KMS-11 (cell line): ENCODE data around the gene TENT4B.

ENCODE experiments used
- H2AFZ ChIP-seq: fragments of 200-600 bp; sonication (generic); 2 replicates; pipeline ENCODE4 v1.6.1; 2016; ENCODE audit warnings: antibody characterized with exemption, mixed run types, low read depth
- H3K27ac ChIP-seq: fragments of 200-600 bp; sonication (generic); 2 replicates; pipeline ENCODE4 v1.6.1; 2016; ENCODE audit warnings: mild to moderate bottlenecking, mixed run types
- H3K27me3 ChIP-seq: fragments of 200-600 bp; sonication (generic); 2 replicates; pipeline ENCODE4 v1.6.1; 2017; ENCODE audit warnings: mild to moderate bottlenecking, low read depth, mixed run types, moderate library complexity; ENCODE audit not compliant: insufficient read depth
- H3K36me3 ChIP-seq: fragments of 200-600 bp; sonication (generic); 2 replicates; pipeline ENCODE4 v1.6.1; 2017; ENCODE audit warnings: mild to moderate bottlenecking, mixed run types; ENCODE audit not compliant: insufficient read depth
- H3K4me1 ChIP-seq: fragments of 200-600 bp; sonication (generic); 2 replicates; pipeline ENCODE4 v1.6.1; 2016; ENCODE audit warnings: mild to moderate bottlenecking, low read depth, mixed run types; ENCODE audit not compliant: poor library complexity, severe bottlenecking
- H3K4me2 ChIP-seq: fragments of 200-600 bp; sonication (generic); 2 replicates; pipeline ENCODE4 v1.7.0; 2016; ENCODE audit warnings: mild to moderate bottlenecking, mixed run types
- H3K4me3 ChIP-seq: fragments of 200-600 bp; sonication (generic); IDR thresholded peaks from 2 replicates; pipeline ENCODE4 v1.6.1; 2017; ENCODE audit warnings: low read depth, low read length, mixed read lengths; ENCODE audit not compliant: insufficient read depth
- H3K79me2 ChIP-seq: fragments of 200-600 bp; sonication (generic); 2 replicates; pipeline ENCODE4 v1.6.1; 2016; ENCODE audit warnings: low read depth, mixed run types; ENCODE audit not compliant: insufficient read depth
- H3K9ac ChIP-seq: fragments of 200-600 bp; sonication (generic); 2 replicates; pipeline ENCODE4 v1.6.1; 2016; ENCODE audit warnings: mild to moderate bottlenecking, mixed run types
- H4K20me1 ChIP-seq: fragments of 200-600 bp; sonication (generic); 2 replicates; pipeline ENCODE4 v1.6.1; 2016; ENCODE audit warnings: mild to moderate bottlenecking, mixed run types; ENCODE audit not compliant: insufficient read depth
- TF ChIP-seq, protein P1 (sequence below): fragments of 200-600 bp; sonication (generic); conservative IDR thresholded peaks from 2 replicates; pipeline ENCODE4 v1.6.1; 2017; ENCODE audit warnings: low read depth, mild to moderate bottlenecking, antibody characterized with exemption, low read length, moderate library complexity, mixed read lengths

Gene TENT4B

DNA sequence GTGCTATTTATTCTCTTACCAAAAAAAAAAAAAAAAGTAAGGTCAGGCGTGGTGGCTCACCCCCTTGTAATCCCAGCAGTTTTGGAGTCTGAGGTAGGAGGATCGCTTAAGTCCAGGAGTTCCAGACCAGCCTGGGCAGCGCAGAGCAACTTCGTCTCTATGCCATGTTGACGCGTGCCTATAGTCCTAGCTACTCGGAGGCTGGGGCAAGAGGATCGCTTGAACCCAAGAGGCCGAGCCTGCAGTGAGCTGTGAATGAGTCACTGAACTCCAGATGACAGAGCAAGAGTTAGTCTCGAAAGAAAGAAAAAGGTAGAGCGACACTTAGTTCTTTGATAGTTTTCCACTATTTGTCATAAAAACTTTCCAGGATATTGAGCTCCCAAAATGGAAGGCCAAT, 1.4 kb upstream of the TENT4B start:
- Histone ChIP-seq H2AFZ (peak overlapping the region; percentile 58), H3K79me2 (peaks cover 31% of the 10 kb centered on the region), H3K4me1 (peaks cover 34% of the 10 kb centered on the region), H3K27ac (peak overlapping the region; percentile 86), H4K20me1 (peaks cover 12% of the 10 kb centered on the region), H3K27me3 (no peaks in the 10 kb centered on the region), H3K4me3 (no peak overlapping the region), H3K9ac (peak overlapping the region; percentile 82), H3K4me2 (peak overlapping the region; percentile 70), H3K36me3 (no peaks in the 10 kb centered on the region)
- TF ChIP-seq, protein P1, sequence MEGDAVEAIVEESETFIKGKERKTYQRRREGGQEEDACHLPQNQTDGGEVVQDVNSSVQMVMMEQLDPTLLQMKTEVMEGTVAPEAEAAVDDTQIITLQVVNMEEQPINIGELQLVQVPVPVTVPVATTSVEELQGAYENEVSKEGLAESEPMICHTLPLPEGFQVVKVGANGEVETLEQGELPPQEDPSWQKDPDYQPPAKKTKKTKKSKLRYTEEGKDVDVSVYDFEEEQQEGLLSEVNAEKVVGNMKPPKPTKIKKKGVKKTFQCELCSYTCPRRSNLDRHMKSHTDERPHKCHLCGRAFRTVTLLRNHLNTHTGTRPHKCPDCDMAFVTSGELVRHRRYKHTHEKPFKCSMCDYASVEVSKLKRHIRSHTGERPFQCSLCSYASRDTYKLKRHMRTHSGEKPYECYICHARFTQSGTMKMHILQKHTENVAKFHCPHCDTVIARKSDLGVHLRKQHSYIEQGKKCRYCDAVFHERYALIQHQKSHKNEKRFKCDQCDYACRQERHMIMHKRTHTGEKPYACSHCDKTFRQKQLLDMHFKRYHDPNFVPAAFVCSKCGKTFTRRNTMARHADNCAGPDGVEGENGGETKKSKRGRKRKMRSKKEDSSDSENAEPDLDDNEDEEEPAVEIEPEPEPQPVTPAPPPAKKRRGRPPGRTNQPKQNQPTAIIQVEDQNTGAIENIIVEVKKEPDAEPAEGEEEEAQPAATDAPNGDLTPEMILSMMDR = no peak

DNA sequence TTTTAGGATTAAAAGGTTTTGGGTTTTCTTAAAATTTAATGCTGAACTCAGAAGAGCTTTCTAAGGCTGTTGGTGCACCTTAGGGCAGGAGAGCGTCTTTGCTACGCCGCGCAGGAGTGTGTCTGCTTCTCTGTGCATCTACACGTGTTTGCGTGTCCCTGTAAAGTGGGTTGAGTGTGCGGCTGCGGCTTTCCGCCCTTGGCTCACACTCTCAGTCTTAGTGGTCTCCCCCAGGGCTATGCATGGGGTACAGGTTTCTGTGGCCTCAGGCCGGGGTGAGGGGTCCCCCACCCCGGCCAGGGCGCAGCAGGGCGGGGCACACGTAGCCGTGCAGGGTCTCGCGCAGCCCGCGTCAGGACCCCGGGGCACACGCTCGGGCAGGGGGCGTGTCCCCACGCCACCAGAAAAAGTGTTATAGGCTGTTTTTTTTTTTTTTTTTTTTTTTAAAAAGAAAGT, 727 bp upstream of the TENT4B start:
- peaks cover 37% of the 10 kb centered on the region for H3K79me2 ChIP-seq
- H3K4me2 ChIP-seq = peak overlapping the region; percentile 70
- no peaks in the 10 kb centered on the region for H3K36me3 ChIP-seq
- H3K27me3 ChIP-seq = no peaks in the 10 kb centered on the region
- peak overlapping the region; percentile 82 for H3K9ac ChIP-seq
- peak overlapping the region; percentile 58 for H2AFZ ChIP-seq
- peaks cover 17% of the 10 kb centered on the region for H4K20me1 ChIP-seq
- H3K4me3 ChIP-seq = no peak overlapping the region
- peak overlapping the region; percentile 86 for H3K27ac ChIP-seq
- TF ChIP-seq, protein P1 = no peak
- peaks cover 40% of the 10 kb centered on the region for H3K4me1 ChIP-seq

DNA sequence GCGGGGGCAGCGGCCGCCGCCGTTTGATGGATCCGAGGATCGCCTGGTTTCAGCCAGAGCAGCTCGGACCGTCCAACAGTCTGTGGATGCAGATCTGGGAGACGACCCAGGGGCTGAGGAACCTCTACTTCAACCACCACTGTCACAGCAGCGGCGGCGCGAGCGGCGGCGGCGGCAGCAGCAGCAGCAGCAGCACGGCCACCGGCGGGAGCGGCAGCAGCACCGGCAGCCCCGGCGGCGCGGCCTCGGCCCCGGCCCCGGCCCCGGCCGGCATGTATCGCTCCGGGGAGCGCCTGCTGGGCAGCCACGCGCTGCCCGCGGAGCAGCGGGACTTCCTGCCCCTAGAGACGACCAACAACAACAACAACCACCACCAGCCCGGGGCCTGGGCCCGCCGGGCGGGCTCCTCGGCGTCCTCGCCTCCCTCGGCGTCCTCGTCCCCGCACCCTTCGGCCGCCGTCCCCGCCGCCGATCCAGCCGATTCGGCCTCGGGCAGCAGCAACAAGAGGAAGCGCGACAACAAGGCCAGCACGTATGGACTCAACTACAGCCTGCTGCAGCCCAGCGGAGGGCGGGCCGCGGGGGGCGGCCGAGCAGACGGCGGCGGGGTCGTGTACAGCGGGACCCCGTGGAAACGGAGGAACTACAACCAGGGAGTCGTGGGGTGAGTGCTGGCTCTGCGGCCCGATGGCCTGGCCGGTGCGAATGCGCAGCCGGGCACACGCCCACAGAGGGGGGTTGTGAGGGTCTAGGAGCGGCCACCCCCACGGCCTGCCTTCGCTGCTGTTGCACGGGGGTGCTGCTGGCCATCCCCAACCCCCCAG, 702 bp downstream of the TENT4B start:
- Histone ChIP-seq H3K27ac (peak overlapping the region; percentile 47), H3K36me3 (no peaks in the 10 kb centered on the region), H3K79me2 (peaks cover 51% of the 10 kb centered on the region), H3K4me2 (peak overlapping the region; percentile 99), H3K4me1 (peaks cover 50% of the 10 kb centered on the region), H3K9ac (peak overlapping the region; percentile 68; the same call in 1 of the 2 replicates), H4K20me1 (peaks cover 29% of the 10 kb centered on the region), H3K27me3 (no peaks in the 10 kb centered on the region), H2AFZ (no peak overlapping the region), H3K4me3 (no peak overlapping the region)
- TF ChIP-seq, protein P1 = no peak

DNA sequence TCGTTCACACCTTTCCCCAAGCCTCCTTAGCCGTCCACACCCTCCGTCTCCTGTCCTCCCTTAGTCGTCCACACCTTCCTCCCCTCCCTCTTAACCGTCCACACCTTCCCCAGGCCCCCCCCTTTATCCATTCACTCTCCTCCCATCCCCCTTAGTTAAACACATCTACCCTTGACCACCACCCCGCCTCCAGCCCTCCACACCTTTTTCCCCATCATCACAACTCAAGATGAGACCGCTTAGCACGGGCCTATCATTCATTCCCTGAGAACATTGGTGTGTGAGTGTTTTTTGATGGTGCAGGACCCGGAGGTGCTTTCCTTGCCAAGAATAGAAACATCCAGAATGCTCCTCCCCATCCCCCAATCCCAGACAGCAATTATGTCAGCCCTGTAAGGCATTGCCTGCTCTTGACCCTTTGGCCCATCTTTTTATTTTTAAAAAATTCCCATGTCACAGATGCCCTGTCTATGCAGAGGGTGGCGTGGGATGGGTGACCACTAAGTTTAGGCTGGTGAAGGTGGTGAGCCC, 1.4 kb downstream of the TENT4B start:
- H3K4me1 ChIP-seq = peaks cover 52% of the 10 kb centered on the region
- peaks cover 58% of the 10 kb centered on the region for H3K79me2 ChIP-seq
- no peak overlapping the region for H3K4me3 ChIP-seq
- H2AFZ ChIP-seq = no peak overlapping the region
- H3K27ac ChIP-seq = peak overlapping the region; percentile 47
- no peaks in the 10 kb centered on the region for H3K36me3 ChIP-seq
- H3K9ac ChIP-seq = peak overlapping the region; percentile 68; the same call in 1 of the 2 replicates
- H3K4me2 ChIP-seq = peak overlapping the region; percentile 99
- H3K27me3 ChIP-seq = no peaks in the 10 kb centered on the region
- peaks cover 34% of the 10 kb centered on the region for H4K20me1 ChIP-seq
- TF ChIP-seq, protein P1 = no peak
